Mucosa of descending colon (tissue), 3 donors: ENCODE measurements around the gene COL4A2. TPM values are rescaled to one million over a fixed set of nuclear protein-coding genes. Genes with fewer than 3 reads are reported as not detected.

ENCODE experiments used
- ATAC-seq: fragments of 200-7000 bp; cut with Tn5 transposase; one replicate; pipeline ENCODE4 v1.9.1; 2020; ENCODE audit warnings: mild to moderate bottlenecking, moderate library complexity
- DNase-seq, 3 donors: peaks; one replicate each; pipeline ENCODE4 v3.0.0-alpha.2; 2020
- H3K36me3 ChIP-seq: fragments of 200-600 bp; one replicate; pipeline ENCODE4 v1.8.0; 2021; ENCODE audit warnings: low read depth, mild to moderate bottlenecking
- H3K4me1 ChIP-seq: fragments of 200-600 bp; one replicate; pipeline ENCODE4 v1.8.0; 2021; ENCODE audit warnings: low read depth, mild to moderate bottlenecking
- H3K4me3 ChIP-seq: fragments of 200-600 bp; one replicate; pipeline ENCODE4 v1.8.0; 2021; ENCODE audit warnings: mild to moderate bottlenecking
- H3K9me3 ChIP-seq: fragments of 200-600 bp; one replicate; pipeline ENCODE4 v1.8.0; 2021; ENCODE audit warnings: mild to moderate bottlenecking
- intact Hi-C, 2 donors: fragments of 100-400 bp; cut with DNase I in 1 of 2; cut with micrococcal nuclease in 1 of 2; formaldehyde crosslinking; loops; one replicate each; pipeline versions ENCODE4 v1.11.0 to v1.11.1; 2022; cut with DNase I, micrococcal nuclease
- total RNA-seq, 3 donors: library from RNA; stranded (reverse); fragmentation: NEBNext Ultra II Directional in 2 of 3; extraction: Animal tissue kit (Norgen Biotek cat#: 25700) in 2 of 3; gene quantifications; one replicate each; pipeline versions ENCODE4 v1.2.1 to v1.2.4, GENCODE V29; 2021 to 2023
- TF ChIP-seq, protein P1 (sequence below): fragments of 200-600 bp; IDR thresholded peaks from one replicate; pipeline ENCODE4 v1.8.0; 2022; ENCODE audit warnings: antibody characterized with exemption, mild to moderate bottlenecking
- donor health status: DM: no; HTN: no; CAD: no; lungs with moderate emphysema.
- donor health status: DM: no; HTN: no; CAD: no.
- donor health status: DM: no; HTN: yes; CAD: no.

Gene COL4A2
- total RNA-seq, 3 donors from 2014 or later: 33.5 to 389 (median 74.2) TPM

DNA sequence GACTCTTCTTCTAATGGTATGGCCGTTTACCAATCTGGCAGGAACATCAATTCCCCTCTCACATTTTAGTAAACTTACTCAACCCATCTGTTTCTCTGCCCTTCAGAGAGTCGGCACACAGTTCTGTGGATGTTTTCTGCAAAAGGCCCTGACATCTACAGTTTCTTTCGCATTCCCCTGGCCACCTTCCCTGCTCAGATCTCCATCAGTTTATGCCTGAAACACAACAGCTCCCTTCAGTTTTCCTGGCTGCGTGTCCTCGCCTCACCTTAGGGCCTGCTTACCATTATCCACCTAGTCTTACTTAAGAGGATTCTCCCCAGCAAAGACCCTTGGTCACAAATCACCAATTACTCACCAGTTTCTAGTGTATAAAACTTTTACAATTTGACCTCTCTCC lies 25.3 kb upstream of the COL4A2 start:
- no peak for DNase-seq
- Histone ChIP-seq H3K4me3 (no peak overlapping the region), H3K36me3 (no peaks in the 10 kb centered on the region), H3K9me3 (no peaks in the 10 kb centered on the region), H3K4me1 (no peaks in the 10 kb centered on the region)
- TF ChIP-seq, protein P1, sequence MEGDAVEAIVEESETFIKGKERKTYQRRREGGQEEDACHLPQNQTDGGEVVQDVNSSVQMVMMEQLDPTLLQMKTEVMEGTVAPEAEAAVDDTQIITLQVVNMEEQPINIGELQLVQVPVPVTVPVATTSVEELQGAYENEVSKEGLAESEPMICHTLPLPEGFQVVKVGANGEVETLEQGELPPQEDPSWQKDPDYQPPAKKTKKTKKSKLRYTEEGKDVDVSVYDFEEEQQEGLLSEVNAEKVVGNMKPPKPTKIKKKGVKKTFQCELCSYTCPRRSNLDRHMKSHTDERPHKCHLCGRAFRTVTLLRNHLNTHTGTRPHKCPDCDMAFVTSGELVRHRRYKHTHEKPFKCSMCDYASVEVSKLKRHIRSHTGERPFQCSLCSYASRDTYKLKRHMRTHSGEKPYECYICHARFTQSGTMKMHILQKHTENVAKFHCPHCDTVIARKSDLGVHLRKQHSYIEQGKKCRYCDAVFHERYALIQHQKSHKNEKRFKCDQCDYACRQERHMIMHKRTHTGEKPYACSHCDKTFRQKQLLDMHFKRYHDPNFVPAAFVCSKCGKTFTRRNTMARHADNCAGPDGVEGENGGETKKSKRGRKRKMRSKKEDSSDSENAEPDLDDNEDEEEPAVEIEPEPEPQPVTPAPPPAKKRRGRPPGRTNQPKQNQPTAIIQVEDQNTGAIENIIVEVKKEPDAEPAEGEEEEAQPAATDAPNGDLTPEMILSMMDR: no peak
- ATAC-seq: no peak
- intact Hi-C loops: no loop called here

DNA sequence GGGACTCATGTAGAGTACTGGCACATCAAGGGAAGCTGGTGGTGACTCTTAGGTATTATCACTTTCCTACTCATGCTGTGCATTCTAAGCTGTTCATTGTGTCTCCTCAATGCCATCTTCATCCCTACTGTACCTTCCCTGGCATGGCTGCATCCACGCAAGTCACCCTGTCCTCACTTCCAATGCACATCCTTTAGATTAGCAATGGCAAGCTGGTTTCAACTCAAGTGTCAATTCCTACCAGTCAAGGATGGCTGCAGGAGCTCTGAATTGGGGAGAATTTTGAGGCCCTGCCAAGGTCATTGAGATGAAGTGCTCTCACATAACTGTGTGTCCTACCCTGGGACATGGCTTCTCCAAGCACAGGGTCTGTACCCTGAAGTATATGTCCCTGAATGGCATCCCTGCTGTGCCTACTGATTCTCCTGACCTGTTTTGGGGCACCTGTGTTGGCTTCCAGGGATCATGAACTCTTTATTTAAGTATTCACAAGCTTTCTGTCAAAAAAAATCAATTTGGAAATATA lies 24.7 kb upstream of the COL4A2 start:
- ATAC-seq (no peak), DNase-seq (no peak)
- Histone ChIP-seq H3K4me1 (no peaks in the 10 kb centered on the region), H3K4me3 (no peak overlapping the region), H3K9me3 (no peaks in the 10 kb centered on the region), H3K36me3 (no peaks in the 10 kb centered on the region)
- intact Hi-C loops: no loop called here
- TF ChIP-seq, protein P1: no peak

DNA sequence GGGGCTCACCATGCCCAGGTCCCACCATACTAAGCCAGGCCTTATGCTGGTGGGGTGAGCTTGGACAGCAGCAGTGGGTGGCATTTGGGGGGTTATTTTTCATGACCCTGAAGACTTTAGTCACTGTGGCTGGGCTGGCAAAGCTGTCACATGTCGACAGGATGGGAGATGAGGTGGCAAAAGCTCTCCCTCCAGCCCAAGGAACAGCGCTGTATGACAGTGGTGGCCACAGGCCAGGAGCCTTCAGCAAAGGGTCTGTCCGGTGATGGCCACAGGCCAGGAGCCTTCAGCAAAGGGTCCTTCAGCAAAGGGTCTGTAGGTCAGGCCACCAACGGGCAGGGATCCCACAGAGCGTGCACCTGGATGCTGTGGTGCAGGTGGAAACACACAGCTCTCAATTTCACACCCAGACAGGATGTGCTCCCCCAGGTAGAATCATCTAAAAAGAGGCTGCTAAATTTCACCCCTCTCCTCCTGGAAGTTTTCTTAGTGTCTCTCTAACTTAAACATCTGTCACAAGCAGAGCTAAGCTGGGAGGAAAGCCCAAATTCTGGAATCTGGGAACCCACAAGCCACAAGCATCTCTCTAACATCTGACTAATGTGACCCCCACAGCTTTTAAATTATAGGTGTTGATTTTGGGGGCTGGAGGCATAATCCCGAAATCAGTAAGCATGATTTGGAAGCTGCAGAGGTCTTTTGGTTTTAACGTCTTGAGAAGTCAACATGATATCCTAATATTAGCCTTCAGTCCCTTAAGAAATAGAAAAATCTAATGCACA lies 23.2 kb upstream of the COL4A2 start:
- intact Hi-C loops: no loop called here
- Histone ChIP-seq H3K9me3 (no peaks in the 10 kb centered on the region), H3K4me3 (no peak overlapping the region), H3K36me3 (no peaks in the 10 kb centered on the region), H3K4me1 (no peaks in the 10 kb centered on the region)
- ATAC-seq (no peak), DNase-seq (no peak)
- TF ChIP-seq, protein P1: no peak

DNA sequence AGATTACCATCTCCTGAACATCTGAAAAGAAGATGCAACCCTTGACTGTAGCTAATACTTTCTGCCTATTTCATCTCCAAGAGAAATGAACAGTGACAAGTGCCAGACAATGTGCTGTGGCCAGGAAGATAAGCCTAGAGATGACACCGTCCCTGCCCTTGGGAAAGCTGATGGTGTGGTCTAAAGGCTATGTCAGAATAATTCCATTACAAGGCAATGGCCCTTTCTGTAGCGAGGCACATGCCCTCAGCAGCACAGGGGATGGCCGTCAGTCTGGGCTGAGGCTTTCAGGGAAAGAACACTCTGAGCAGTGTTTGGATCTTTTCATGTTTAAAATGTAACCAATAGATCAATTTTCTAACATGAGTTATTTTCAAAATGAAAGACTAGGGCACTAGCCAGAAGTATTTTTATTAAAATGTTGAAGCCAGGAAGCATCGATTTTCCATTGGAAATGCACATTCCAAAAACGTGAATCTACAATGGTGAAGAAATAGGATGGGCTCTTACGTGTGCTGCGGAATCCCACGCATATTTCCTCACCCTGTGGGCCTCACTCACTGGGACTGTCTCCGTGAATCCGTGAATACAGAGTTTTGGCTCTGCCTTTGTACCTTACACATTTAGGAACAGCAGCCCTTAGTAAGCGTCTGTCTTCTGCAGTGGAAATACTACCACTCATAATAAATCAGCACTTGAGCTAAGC lies 22.2 kb upstream of the COL4A2 start:
- no peak for ATAC-seq
- no peak for DNase-seq
- Histone ChIP-seq H3K36me3 (no peaks in the 10 kb centered on the region), H3K4me3 (no peak overlapping the region), H3K4me1 (no peaks in the 10 kb centered on the region), H3K9me3 (no peaks in the 10 kb centered on the region)
- TF ChIP-seq, protein P1: no peak
- intact Hi-C loops: no loop called here

- Histone ChIP-seq H3K4me3 (no peak overlapping the region), H3K36me3 (no peaks in the 10 kb centered on the region), H3K4me1 (no peaks in the 10 kb centered on the region), H3K9me3 (no peaks in the 10 kb centered on the region)
- ATAC-seq (no peak), DNase-seq (no peak)
- intact Hi-C loops: no loop called here
- TF ChIP-seq, protein P1: no peak
These were observed 20.9 kb upstream of the COL4A2 start for GRCh38 chr13:110285991-110286832.
